Umbilical cord (tissue), 2 donors: ENCODE measurements around the gene PTPN6. TPM values are rescaled to one million over a fixed set of nuclear protein-coding genes. Genes with fewer than 3 reads are reported as not detected.
A peak's percentile ranks its signal among the peaks of the same experiment; 100 is the strongest.

Experiments
- DNase-seq: peaks from one replicate; pipeline ENCODE4 v3.0.0-alpha.2; 2015; ENCODE audit warnings: low spot score
- total RNA-seq: library from RNA; depleted of rRNA; stranded (reverse); fragments of >200 nt; gene quantifications from one replicate; pipeline ENCODE4 v1.2.3, GENCODE V29; 2014; ENCODE audit warnings: low replicate concordance; ENCODE audit not compliant: insufficient read depth

PTPN6 gene
- total RNA-seq, 1 donor from 2014 or later, result 18.3 TPM

GRCh38 chr12:6923003-6923732 is 28.0 kb upstream of the PTPN6 start:
- no peak for DNase-seq

GRCh38 chr12:6923851-6924250 is 27.3 kb upstream of the PTPN6 start:
- DNase-seq, result no peak

- DNase-seq, result no peak
Observed at GRCh38 chr12:6925239-6925539, 26.0 kb upstream of the PTPN6 start.

GRCh38 chr12:6925540-6926279 is 25.4 kb upstream of the PTPN6 start:
- DNase-seq, result peak; percentile 91

DNA sequence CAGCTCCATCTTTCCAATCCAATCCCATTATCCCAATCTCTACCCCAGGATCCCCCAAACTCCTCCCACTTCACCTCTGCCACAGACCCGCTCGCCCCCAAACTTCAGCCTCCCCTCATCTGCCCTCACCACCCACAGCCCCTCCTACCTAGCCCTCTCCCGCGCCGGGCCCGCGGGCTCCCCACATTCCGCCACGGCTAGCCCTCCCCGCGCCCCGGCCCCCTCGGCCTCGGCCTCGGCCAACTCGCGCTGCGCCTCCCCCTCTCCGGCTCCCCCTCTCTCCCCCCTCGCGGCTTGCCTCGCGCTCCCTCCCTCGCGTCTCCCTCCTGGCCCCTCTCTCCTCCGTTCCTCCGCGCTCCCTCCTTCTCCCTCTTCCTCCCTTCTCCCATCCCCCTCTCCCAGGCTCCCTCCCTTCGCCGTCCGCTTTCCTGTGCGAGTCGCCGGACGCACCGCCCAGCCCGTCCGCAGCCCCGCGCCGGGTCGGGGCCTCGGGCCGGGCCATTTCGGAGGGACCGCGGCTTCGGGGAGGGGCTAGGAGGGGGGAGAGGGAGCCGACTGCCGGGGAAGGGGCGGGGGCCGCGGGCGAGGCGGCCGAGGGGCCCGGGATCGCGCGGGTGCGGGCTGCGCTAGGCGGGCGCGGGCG is 23.7 kb upstream of the PTPN6 start, which contains the start of gene ATN1:
Gene ATN1, plus strand, starts transcription at position 581 of the 643 bp plus-strand sequence. CDS start 6,043 bp downstream, outside the sequence.
- peak; percentile 96 for DNase-seq

- DNase-seq, result no peak
Observed at GRCh38 chr12:6928022-6928702, 23.0 kb upstream of the PTPN6 start.

- no peak for DNase-seq
Observed at GRCh38 chr12:6928703-6929407, 22.3 kb upstream of the PTPN6 start.

- no peak for DNase-seq
Observed at GRCh38 chr12:6929466-6930452, 21.4 kb upstream of the PTPN6 start.

- DNase-seq, result no peak
Observed at GRCh38 chr12:6932766-6933165, 18.4 kb upstream of the PTPN6 start.

DNA sequence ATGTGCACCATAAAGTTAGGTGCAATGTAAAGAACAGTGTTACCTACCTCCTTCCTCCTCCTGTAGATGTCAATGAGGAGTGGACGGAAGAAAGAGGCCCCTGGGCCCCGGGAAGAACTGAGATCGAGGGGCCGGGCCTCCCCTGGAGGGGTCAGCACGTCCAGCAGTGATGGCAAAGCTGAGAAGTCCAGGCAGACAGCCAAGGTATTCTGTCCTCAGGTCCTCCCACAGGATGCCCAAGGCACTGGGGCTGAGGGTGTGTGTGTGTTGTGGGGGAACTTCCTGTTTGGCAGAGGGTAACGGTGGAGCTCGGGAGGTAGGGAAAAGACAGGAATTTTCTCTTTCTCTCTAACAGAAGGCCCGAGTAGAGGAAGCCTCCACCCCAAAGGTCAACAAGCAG is 17.0 kb upstream of the PTPN6 start:
- no peak for DNase-seq

DNA sequence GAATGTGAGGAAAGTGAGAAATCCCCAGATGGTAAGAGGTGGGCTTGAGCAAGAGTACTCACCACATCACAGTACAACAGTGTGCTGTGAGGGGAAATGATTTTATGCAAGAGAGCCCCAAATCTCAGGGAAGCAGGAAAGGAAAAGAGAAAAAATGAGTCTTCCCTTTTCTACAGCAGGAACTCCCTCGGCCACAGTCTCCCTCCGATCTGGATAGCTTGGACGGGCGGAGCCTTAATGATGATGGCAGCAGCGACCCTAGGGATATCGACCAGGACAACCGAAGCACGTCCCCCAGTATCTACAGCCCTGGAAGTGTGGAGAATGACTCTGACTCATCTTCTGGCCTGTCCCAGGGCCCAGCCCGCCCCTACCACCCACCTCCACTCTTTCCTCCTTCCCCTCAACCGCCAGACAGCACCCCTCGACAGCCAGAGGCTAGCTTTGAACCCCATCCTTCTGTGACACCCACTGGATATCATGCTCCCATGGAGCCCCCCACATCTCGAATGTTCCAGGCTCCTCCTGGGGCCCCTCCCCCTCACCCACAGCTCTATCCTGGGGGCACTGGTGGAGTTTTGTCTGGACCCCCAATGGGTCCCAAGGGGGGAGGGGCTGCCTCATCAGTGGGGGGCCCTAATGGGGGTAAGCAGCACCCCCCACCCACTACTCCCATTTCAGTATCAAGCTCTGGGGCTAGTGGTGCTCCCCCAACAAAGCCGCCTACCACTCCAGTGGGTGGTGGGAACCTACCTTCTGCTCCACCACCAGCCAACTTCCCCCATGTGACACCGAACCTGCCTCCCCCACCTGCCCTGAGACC is 15.6 kb upstream of the PTPN6 start:
- DNase-seq, result no peak

DNA sequence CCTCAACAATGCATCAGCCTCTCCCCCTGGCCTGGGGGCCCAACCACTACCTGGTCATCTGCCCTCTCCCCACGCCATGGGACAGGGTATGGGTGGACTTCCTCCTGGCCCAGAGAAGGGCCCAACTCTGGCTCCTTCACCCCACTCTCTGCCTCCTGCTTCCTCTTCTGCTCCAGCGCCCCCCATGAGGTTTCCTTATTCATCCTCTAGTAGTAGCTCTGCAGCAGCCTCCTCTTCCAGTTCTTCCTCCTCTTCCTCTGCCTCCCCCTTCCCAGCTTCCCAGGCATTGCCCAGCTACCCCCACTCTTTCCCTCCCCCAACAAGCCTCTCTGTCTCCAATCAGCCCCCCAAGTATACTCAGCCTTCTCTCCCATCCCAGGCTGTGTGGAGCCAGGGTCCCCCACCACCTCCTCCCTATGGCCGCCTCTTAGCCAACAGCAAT is 14.9 kb upstream of the PTPN6 start:
- no peak for DNase-seq

DNA sequence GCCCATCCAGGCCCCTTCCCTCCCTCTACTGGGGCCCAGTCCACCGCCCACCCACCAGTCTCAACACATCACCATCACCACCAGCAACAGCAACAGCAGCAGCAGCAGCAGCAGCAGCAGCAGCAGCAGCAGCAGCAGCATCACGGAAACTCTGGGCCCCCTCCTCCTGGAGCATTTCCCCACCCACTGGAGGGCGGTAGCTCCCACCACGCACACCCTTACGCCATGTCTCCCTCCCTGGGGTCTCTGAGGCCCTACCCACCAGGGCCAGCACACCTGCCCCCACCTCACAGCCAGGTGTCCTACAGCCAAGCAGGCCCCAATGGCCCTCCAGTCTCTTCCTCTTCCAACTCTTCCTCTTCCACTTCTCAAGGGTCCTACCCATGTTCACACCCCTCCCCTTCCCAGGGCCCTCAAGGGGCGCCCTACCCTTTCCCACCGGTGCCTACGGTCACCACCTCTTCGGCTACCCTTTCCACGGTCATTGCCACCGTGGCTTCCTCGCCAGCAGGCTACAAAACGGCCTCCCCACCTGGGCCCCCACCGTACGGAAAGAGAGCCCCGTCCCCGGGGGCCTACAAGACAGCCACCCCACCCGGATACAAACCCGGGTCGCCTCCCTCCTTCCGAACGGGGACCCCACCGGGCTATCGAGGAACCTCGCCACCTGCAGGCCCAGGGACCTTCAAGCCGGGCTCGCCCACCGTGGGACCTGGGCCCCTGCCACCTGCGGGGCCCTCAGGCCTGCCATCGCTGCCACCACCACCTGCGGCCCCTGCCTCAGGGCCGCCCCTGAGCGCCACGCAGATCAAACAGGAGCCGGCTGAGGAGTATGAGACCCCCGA is 14.3 kb upstream of the PTPN6 start:
- DNase-seq, result no peak

DNA sequence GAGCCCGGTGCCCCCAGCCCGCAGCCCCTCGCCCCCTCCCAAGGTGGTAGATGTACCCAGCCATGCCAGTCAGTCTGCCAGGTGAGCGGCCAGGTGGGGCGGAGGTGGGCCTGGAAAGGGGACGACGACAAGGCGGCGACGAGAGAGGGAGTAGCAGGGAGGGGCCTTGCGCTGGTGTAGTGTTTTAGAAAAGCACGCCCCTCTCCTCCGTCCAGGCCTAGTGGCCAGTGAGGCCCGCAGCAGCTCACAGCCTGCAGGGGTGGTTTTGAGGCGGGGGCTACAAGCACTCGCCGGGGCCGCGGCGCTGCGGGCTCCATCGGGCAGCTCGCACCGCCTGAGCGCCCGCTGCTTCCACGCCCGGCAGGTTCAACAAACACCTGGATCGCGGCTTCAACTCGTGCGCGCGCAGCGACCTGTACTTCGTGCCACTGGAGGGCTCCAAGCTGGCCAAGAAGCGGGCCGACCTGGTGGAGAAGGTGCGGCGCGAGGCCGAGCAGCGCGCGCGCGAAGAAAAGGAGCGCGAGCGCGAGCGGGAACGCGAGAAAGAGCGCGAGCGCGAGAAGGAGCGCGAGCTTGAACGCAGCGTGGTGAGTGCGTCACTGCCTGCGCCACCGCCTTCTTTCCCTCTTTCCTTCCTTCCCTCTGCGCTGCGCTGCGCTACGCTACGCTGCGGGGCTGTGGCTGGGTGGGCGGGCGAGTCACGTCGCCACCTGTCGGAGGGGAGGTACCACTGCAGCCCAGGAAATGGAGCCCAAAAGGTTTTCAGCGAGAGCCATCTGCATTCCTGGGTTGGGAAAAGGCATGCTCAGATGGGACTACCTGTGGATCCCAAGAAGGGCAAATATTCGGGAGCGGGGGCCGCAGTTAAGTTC is 13.4 kb upstream of the PTPN6 start:
- peak; percentile 97 for DNase-seq

- DNase-seq, result no peak
Observed at GRCh38 chr12:6938353-6939190, 12.6 kb upstream of the PTPN6 start.

DNA sequence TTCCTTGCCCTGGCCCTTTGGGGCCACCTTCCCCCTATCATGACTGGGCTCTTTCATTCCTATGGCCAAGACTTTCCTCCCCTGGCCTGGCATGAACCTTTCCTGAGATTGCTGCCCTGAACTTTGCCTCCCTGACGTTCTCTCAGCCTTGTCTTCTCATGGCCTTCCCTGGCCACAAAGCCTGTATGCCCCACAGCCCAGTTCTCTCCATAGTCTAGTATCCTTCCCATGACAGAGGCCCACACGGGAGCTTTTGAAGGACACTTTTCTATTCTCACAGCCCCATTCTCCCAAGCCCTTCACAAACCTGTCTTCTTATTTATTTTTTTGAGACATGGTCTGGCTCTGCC is 12.0 kb upstream of the PTPN6 start:
- no peak for DNase-seq

- no peak for DNase-seq
Observed at GRCh38 chr12:6941267-6941666, 9.9 kb upstream of the PTPN6 start.
